CD4-positive, alpha-beta memory T cell (primary cell): ENCODE measurements around the gene FAM167B. TPM values are rescaled to one million over a fixed set of nuclear protein-coding genes. Genes with fewer than 3 reads are reported as not detected.

Source experiments
- CTCF ChIA-PET: fragments of 350-600 bp; sonication (Branson Sonifier 250); formaldehyde crosslinking; loops from one replicate; lab custom pipeline; 2021; ENCODE audit warnings: inconsistent platforms; ENCODE audit not compliant: partially characterized antibody; lab: Charles Lee
- POLR2A ChIA-PET: fragments of 350-600 bp; sonication (Branson Sonifier 250); formaldehyde crosslinking; loops from one replicate; lab custom pipeline; 2021; ENCODE audit not compliant: partially characterized antibody; lab: Charles Lee
- DNase-seq, 5 donors: peaks; one replicate each; pipeline versions ENCODE4 v3.0.0 to v3.0.0-alpha.2; 2020 to 2022; ENCODE audit warnings: mixed read lengths in 1 of 5
- H3K27ac ChIP-seq: one replicate; pipeline ENCODE4 v1.7.0; 2013; ENCODE audit warnings: low read depth, low read length
- H3K27me3 ChIP-seq: 2 replicates; pipeline ENCODE4 v1.7.0; 2013; ENCODE audit warnings: mild to moderate bottlenecking, low read length, moderate library complexity; ENCODE audit not compliant: insufficient read depth
- H3K36me3 ChIP-seq: 2 replicates; pipeline ENCODE4 v1.7.0; 2013; ENCODE audit warnings: mild to moderate bottlenecking, low read length, moderate library complexity; ENCODE audit not compliant: insufficient read depth
- H3K4me1 ChIP-seq: 2 replicates; pipeline ENCODE4 v1.7.0; 2013; ENCODE audit warnings: mild to moderate bottlenecking, low read length, moderate library complexity; ENCODE audit not compliant: insufficient read depth
- H3K4me3 ChIP-seq, 2 donors: one replicate each; pipeline ENCODE4 v1.7.0; 2013; ENCODE audit warnings: low read length in 2 of 2, mild to moderate bottlenecking in 1 of 2
- H3K9me3 ChIP-seq, 2 donors: one replicate each; pipeline ENCODE4 v1.7.0; 2013; ENCODE audit warnings: low read length in 2 of 2, control low read depth in 1 of 2; ENCODE audit not compliant: control insufficient read depth in 1 of 2
- H3K27ac Mint-ChIP-seq, 7 donors: one replicate each; pipeline ENCODE4 v1.8.0; 2020 to 2021; ENCODE audit warnings: mixed read lengths in 7 of 7, mild to moderate bottlenecking in 6 of 7, inconsistent platforms in 3 of 7, moderate library complexity in 3 of 7
- H3K27me3 Mint-ChIP-seq, 2 donors: one replicate each; pipeline ENCODE4 v1.8.0; 2020 to 2021; ENCODE audit warnings: mixed read lengths in 2 of 2
- H3K36me3 Mint-ChIP-seq, 2 donors: one replicate each; pipeline ENCODE4 v1.8.0; 2020 to 2021; ENCODE audit warnings: mixed read lengths in 2 of 2, inconsistent platforms in 1 of 2, mild to moderate bottlenecking in 1 of 2
- H3K4me1 Mint-ChIP-seq, 4 donors: one replicate each; pipeline ENCODE4 v1.8.0; 2020 to 2021; ENCODE audit warnings: mixed read lengths in 4 of 4, mild to moderate bottlenecking in 1 of 4
- H3K4me3 Mint-ChIP-seq, 8 donors: one replicate each; pipeline ENCODE4 v1.8.0; 2020 to 2021; ENCODE audit warnings: mixed read lengths in 8 of 8, mild to moderate bottlenecking in 7 of 8, moderate library complexity in 6 of 8, inconsistent platforms in 3 of 8
- H3K9me3 Mint-ChIP-seq, 8 donors: one replicate each; pipeline ENCODE4 v1.8.0; 2020 to 2021; ENCODE audit warnings: mixed read lengths in 8 of 8, mild to moderate bottlenecking in 5 of 8, inconsistent platforms in 3 of 8, moderate library complexity in 1 of 8
- intact Hi-C: fragments of 100-400 bp; cut with micrococcal nuclease; formaldehyde crosslinking; loops from one replicate; pipeline ENCODE4 v1.15.1; 2023
- polyA plus RNA-seq, 2 donors: library from polyadenylated mRNA; unstranded; fragments of 300-500 nt; fragmentation: Illumina TruSeq; gene quantifications; one replicate each; pipeline ENCODE4 v1.2.3, GENCODE V29; 2021
- total RNA-seq, 2 experiments: library from RNA; stranded (reverse); gene quantifications; one replicate each; pipeline ENCODE4 v1.2.3, GENCODE V29; 2021

The FAM167B gene
- total and polyA plus RNA-seq, 4 experiments from 2014 or later: 0.50 to 1.2 TPM; not detected in 2

GRCh38 chr1:32247452-32247851 is 430 bp downstream of the FAM167B start:
- ChIA-PET CTCF (interaction anchor here (1.2 to 10.0 kb wide), 21 partner anchors 7 to 174 kb away, joined by 3 to 151 read pairs (median 8); partner anchors contain the start of genes DCDC2B, HDAC1 and IQCC), POLR2A (interaction anchor here (1.1 to 26.9 kb wide), 10 partner anchors 2 to 125 kb away, joined by 3 to 819 read pairs (median 114); partner anchors contain the start of genes EIF3I, FAM167B, HDAC1 and LCK)
- Mint-ChIP-seq H3K27ac (peak overlapping the region; percentile 91 to 99 (median 99)), H3K36me3 (peaks cover 9 to 14% of the 10 kb centered on the region in 2 donors), H3K9me3 (peaks cover 0 to 1% (median 0%) of the 10 kb centered on the region in 8 donors), H3K4me1 (peaks cover 24 to 59% (median 37%) of the 10 kb centered on the region in 4 donors), H3K27me3 (no peaks in the 10 kb centered on the region), H3K4me3 (peak overlapping the region in 4 of 8 donors; percentile 82 to 86 (median 84))
- H3K27ac ChIP-seq: peak overlapping the region; percentile 89
- H3K27me3 ChIP-seq: no peaks in the 10 kb centered on the region
- H3K36me3 ChIP-seq: no peaks in the 10 kb centered on the region
- H3K4me3 ChIP-seq: no peak overlapping the region
- H3K4me1 ChIP-seq: peaks cover 52% of the 10 kb centered on the region
- intact Hi-C loops: no loop called here
- no peaks in the 10 kb centered on the region for H3K9me3 ChIP-seq
- DNase-seq: no peak

- Mint-ChIP-seq H3K9me3 (peaks cover 0 to 1% (median 0%) of the 10 kb centered on the region in 8 donors), H3K36me3 (peaks cover 16 to 20% of the 10 kb centered on the region in 2 donors), H3K27ac (peak overlapping the region; percentile 91 to 99 (median 99)), H3K4me3 (peak overlapping the region; percentile 82 to 100 (median 94)), H3K4me1 (peaks cover 26 to 64% (median 37%) of the 10 kb centered on the region in 4 donors), H3K27me3 (no peaks in the 10 kb centered on the region)
- peaks cover 52% of the 10 kb centered on the region for H3K4me1 ChIP-seq
- ChIA-PET CTCF (interaction anchor here (0.6 to 10.0 kb wide), 38 partner anchors 8 to 175 kb away, joined by 3 to 151 read pairs (median 6); partner anchors contain the start of genes CCDC28B, DCDC2B, HDAC1 and IQCC), POLR2A (interaction anchor here (0.6 to 26.9 kb wide), 21 partner anchors 1 to 146 kb away, joined by 3 to 819 read pairs (median 8); partner anchors contain the start of genes BSDC1, CCDC28B, EIF3I and FAM167B)
- peak; percentile 63 to 75 (median 68) for DNase-seq
- intact Hi-C loops: no loop called here
- H3K4me3 ChIP-seq: peak overlapping the region; percentile 42
- H3K9me3 ChIP-seq: no peaks in the 10 kb centered on the region
- H3K27me3 ChIP-seq: no peaks in the 10 kb centered on the region
- no peaks in the 10 kb centered on the region for H3K36me3 ChIP-seq
- H3K27ac ChIP-seq: peak overlapping the region; percentile 89
Observed at GRCh38 chr1:32247983-32248889, 1.2 kb downstream of the FAM167B start.

- POLR2A ChIA-PET: interaction anchor here (0.9 to 26.9 kb wide), 27 partner anchors 0 to 401 kb away, joined by 3 to 819 read pairs (median 9); partner anchors contain the start of genes BSDC1, CCDC28B, EIF3I and FAM167B
- CTCF ChIA-PET: interaction anchor here (0.7 to 10.0 kb wide), 19 partner anchors 9 to 145 kb away, joined by 3 to 151 read pairs (median 14); partner anchors contain the start of genes BSDC1, HDAC1 and TXLNA
- Mint-ChIP-seq H3K9me3 (peaks cover 0 to 1% (median 0%) of the 10 kb centered on the region in 8 donors), H3K27ac (peak overlapping the region; percentile 91 to 99 (median 97)), H3K36me3 (peaks cover 21 to 27% of the 10 kb centered on the region in 2 donors), H3K4me3 (peak overlapping the region; percentile 98 to 100 (median 99)), H3K4me1 (peaks cover 31 to 79% (median 43%) of the 10 kb centered on the region in 4 donors), H3K27me3 (no peaks in the 10 kb centered on the region)
- intact Hi-C loops: loop anchor here (1.0 to 2.0 kb wide), 5 partner anchors 10 to 85 kb away; partner anchors contain the start of genes EIF3I, HDAC1 and TMEM234
- Histone ChIP-seq H3K4me3 (peak overlapping the region; percentile 92 to 95), H3K27me3 (no peaks in the 10 kb centered on the region), H3K36me3 (no peaks in the 10 kb centered on the region), H3K27ac (peak overlapping the region; percentile 89), H3K4me1 (peaks cover 52% of the 10 kb centered on the region), H3K9me3 (no peaks in the 10 kb centered on the region)
- peak; percentile 85 to 96 (median 88) for DNase-seq
Observed at GRCh38 chr1:32249831-32250525, 3.0 kb downstream of the FAM167B start.

- intact Hi-C loops: loop anchor here (1.0 to 2.0 kb wide), 5 partner anchors 11 to 84 kb away; partner anchors contain the start of genes EIF3I, HDAC1 and TMEM234
- Histone ChIP-seq H3K27ac (peak within 1 kb of the TSS; percentile 89), H3K4me3 (peak within 1 kb of the TSS; percentile 92 to 95), H3K27me3 (no peaks in the 10 kb centered on the region), H3K36me3 (no peaks in the 10 kb centered on the region), H3K4me1 (peaks cover 56% of the 10 kb centered on the region), H3K9me3 (no peaks in the 10 kb centered on the region)
- Mint-ChIP-seq H3K27me3 (no peaks in the 10 kb centered on the region), H3K27ac (peak within 1 kb of the TSS; percentile 91 to 99 (median 97)), H3K9me3 (peaks cover 0 to 1% (median 0%) of the 10 kb centered on the region in 8 donors), H3K4me3 (peak within 1 kb of the TSS; percentile 98 to 100 (median 99)), H3K4me1 (peaks cover 34 to 82% (median 47%) of the 10 kb centered on the region in 4 donors), H3K36me3 (peaks cover 27 to 31% of the 10 kb centered on the region in 2 donors)
- CTCF ChIA-PET: interaction anchor here (1.0 to 10.0 kb wide), 11 partner anchors 8 to 143 kb away, joined by 3 to 151 read pairs (median 23); partner anchors contain the start of genes BSDC1, HDAC1 and MARCKSL1
- peak; percentile 56 to 72 (median 63) for DNase-seq
- POLR2A ChIA-PET: interaction anchor here (0.9 to 26.9 kb wide), 23 partner anchors 1 to 463 kb away, joined by 3 to 819 read pairs (median 10); partner anchors contain the start of genes BSDC1, CCDC28B, FAM167B and HDAC1
Observed at GRCh38 chr1:32250893-32251716, 4.1 kb downstream of the FAM167B start, which contains the start of gene LCK. TSS of gene LCK (plus strand) at chr1:32251265. CDS start at chr1:32274330, 23,065 bp downstream.

GRCh38 chr1:32255072-32256071 is 8.3 kb downstream of the FAM167B start:
- H3K27me3 ChIP-seq: no peaks in the 10 kb centered on the region
- peak overlapping the region; percentile 15 to 95 for H3K4me3 ChIP-seq
- peaks cover 39 to 51% of the 10 kb centered on the region in 2 donors for H3K36me3 Mint-ChIP-seq
- ChIA-PET CTCF (interaction anchor here (0.5 to 10.0 kb wide), 10 partner anchors 7 to 607 kb away, joined by 3 to 151 read pairs (median 4); partner anchors contain the start of genes FAM167B, HDAC1 and LCK), POLR2A (interaction anchor here (0.6 to 26.9 kb wide), 17 partner anchors 5 to 148 kb away, joined by 3 to 819 read pairs (median 7); partner anchors contain the start of genes BSDC1, CCDC28B, FAM167B and HDAC1)
- H3K4me1 Mint-ChIP-seq: peaks cover 30 to 77% (median 44%) of the 10 kb centered on the region in 4 donors
- peak in 3 of 5 donors; percentile 38 to 49 (median 46) for DNase-seq
- H3K27ac Mint-ChIP-seq: peak overlapping the region; percentile 71 to 94 (median 91)
- H3K9me3 Mint-ChIP-seq: no peaks in the 10 kb centered on the region
- H3K36me3 ChIP-seq: no peaks in the 10 kb centered on the region
- intact Hi-C loops: no loop called here
- H3K4me1 ChIP-seq: peaks cover 50% of the 10 kb centered on the region
- H3K4me3 Mint-ChIP-seq: peak overlapping the region; percentile 86 to 100 (median 92)
- no peaks in the 10 kb centered on the region for H3K9me3 ChIP-seq
- H3K27ac ChIP-seq: peak overlapping the region; percentile 58
- H3K27me3 Mint-ChIP-seq: no peaks in the 10 kb centered on the region
